Activated CD8-positive, alpha-beta memory T cell treated with anti-CD3 and anti-CD28 coated beads, Interleukin-2, amount 50 U/mL, for 48 hours (primary cell): Measurements from ENCODE around the gene MFSD12.

ENCODE experiments used
- DNase-seq: peaks from one replicate; pipeline ENCODE4 v3.0.0-alpha.2; 2020

The MFSD12 gene

DNA sequence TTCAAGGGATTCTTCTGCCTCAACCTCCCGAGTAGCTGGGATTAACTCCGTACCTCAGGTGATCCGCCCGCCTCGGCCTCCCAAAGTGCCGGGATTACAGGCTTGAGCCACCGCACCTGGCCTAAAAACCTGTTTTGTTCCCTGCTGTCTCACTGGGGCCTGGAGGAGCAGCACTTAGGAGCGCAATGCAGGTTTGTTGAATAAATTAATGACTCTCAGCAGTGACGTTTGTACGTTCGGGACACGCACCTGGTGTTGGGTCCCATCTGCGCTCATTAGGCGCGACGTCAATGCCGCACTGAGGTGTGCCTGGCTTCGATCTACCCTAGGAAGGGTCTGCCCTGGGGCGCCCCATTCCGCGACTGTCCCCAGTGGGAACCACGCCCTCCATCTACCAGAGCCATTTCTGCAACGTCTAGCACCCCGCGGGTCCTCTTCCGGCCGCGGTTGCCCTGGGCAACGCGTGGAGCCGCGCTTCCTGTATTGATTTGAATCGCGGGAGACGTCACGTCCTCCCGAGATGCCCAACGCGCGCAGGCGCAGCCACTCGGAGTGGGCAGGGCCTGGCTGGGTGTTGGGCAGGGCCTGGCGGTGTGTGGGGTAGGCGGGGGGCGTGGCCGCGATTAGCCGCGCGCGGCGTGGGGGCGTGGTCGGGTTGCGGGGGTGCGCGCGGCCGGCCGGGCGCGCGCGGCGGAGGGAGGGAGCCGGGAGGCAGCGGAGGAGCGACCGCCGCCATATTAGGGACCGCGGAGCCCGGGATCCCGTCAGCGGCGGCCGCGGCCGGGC is 51.6 kb downstream of the MFSD12 start, which contains the start of gene FZR1:
Gene FZR1 (plus strand): TSS at position 714 of the 786 bp plus-strand sequence. CDS start 16,679 bp downstream, outside the sequence.
- peak; percentile 100 for DNase-seq

DNA sequence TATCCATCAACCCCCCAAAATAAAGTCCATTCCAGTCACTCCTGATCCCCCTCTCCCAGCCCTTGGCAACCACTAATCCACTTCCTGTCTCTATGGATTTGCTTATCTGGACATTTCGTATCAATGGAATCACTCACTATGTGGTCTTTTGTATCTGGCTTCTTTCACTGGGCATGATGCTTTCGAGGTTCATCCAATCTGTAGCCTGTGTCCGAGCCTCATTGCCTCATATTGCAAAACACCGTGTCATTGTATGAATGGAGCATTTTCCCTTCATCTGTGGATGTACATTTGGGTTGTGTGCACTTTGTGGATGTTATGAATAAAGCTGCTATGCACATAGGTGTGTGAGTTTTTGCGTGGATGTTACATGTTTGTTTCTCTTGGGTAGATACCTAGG is 52.7 kb downstream of the MFSD12 start:
- DNase-seq, result no peak

DNA sequence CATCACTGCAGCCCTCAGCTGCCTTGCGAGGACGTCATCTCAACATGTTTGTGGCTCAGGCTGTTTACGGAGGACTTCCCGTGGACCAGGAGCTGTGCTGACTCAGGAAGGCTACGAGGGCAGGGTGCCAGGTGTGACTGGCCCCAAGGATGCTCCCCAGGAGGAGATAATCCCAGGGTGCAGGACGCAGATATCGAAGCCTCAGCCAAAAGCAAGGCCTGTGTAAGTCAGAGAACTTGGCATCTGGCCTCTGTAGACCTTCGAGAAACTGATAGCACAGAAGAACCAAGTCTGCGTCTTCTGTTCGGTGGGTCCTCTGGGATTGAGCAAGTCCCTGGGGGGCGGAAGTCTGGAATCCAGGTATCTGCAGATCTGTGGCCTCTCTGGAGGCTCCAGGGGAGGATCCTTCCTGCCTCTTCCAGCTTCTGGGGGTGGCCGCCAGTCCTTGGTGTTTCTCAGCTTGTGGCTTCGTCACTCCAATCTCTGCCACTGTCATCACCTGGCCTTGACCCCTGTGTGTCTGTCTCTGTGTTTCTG is 54.3 kb downstream of the MFSD12 start:
- no peak for DNase-seq

DNA sequence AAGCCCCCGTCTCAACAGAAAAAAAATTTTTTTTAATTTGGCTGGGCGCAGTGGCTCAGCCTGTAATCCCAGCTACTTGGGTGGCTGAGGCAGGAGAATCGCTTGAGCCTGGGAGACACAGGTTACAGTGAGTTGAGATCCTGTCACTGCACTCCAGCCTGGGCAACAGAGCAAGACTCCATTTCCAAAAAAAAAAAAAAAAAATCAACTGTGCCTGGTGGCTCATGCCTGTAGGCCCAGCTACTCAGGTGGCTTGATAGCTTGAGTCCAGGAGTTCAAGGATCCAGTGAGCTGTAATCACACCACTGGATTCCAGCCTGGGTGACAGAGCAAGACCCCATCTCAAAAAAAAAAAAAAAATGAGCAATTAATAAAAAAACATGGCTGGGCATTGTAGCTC is 55.6 kb downstream of the MFSD12 start:
- no peak for DNase-seq

DNA sequence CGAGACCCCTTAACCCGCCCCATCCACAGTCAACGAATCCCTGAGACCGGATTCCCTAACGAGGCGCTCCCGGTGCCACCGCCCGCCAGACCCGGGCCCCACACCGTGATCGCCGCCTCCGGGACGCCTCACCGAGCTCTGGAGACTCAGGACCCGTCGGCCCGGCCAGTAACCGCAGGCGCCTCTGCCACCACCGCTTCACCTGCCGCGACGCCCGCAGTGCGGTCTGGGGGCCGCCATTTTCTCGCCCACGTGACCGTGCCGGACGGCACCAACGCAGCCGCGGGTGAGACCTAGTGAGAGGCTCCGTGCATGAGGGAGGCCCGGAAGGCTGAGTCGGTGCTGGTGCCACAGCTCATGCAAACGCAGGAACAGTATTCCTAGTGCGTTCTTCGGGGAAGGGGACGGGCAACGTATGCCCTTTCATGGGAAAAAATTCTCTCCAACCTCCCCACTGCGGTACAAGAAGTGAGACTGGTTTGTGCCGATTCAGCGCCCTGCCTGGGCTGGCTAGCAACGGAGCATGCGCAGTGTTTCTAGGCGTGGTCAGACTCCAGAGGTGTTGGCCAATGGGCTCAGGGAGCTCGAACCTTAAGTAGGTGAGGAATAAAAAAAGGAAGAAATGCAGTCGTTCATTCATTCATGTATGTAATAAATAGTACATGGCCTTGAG is 56.8 kb downstream of the MFSD12 start, which contains the start of gene DOHH:
Gene DOHH (minus strand): TSS at position 246 of the 673 bp plus-strand sequence. CDS start 3,860 bp downstream, outside the sequence.
- peak; percentile 95 for DNase-seq

DNA sequence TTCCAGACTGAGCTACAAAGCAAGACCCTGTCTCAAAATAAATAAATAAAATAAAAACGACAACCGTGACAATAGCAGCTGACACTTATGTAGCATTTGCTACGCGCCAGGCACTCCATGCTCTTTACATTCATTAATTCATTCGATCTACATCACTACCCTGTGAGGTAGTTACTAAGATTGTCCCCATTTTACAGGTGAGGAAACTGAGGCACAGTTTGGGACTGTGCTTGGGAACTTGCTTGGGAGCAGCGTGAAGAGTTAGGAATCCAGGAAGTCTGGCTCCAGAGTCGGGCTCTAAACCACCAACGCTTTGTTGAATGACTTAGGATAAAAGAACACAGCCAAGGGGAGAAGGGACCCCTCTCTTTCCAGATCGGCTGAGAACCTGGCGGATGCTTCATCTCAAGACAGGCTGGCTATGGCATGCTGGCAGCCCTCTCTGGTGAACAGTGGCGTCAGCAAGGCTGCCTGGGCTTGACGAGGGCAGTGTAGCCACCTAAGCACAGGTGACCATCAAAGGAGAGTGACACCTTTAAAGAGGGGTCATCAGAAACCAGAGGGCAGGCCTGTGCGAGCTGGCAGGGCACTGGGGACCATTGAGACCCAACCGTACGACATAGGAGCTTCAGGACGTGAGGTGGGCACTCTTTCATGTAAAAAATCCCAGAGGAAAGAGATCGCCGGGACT is 57.5 kb downstream of the MFSD12 start:
- no peak for DNase-seq

DNA sequence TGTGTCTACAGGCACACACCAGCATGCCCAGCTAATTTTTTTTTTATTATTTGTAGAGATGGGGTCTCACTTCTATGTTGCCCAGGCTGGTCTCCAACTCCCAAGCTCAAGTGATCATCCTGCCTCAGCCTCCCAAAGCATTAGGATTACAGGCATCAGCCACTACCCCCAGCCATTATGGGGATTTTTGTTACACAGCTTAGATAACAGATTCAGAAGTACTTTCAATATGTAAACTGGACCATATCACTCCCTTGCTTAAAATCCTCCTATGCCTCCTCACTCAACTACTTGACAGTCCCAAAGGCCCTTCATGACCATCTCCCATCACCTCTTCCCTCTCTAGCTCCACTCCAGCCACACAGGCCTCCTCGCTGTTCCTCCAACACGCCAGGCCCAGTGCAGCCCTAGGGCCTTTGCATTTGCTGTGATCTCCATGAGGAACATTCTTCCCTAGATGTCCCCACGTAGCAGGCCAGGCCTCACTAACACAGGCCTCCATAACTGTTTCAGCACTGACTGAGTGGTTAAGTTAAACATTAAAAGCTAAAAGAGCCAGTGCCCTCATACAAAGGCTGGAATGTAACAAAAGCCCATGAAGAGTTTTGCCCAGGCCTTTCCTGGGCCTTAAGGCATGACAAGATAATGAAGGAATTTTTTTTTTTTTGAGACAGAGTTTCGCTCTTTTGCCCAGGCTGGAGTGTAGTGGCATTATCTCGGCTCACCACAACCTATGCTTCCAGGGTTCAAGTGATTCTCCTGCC is 59.4 kb downstream of the MFSD12 start:
- no peak for DNase-seq

DNA sequence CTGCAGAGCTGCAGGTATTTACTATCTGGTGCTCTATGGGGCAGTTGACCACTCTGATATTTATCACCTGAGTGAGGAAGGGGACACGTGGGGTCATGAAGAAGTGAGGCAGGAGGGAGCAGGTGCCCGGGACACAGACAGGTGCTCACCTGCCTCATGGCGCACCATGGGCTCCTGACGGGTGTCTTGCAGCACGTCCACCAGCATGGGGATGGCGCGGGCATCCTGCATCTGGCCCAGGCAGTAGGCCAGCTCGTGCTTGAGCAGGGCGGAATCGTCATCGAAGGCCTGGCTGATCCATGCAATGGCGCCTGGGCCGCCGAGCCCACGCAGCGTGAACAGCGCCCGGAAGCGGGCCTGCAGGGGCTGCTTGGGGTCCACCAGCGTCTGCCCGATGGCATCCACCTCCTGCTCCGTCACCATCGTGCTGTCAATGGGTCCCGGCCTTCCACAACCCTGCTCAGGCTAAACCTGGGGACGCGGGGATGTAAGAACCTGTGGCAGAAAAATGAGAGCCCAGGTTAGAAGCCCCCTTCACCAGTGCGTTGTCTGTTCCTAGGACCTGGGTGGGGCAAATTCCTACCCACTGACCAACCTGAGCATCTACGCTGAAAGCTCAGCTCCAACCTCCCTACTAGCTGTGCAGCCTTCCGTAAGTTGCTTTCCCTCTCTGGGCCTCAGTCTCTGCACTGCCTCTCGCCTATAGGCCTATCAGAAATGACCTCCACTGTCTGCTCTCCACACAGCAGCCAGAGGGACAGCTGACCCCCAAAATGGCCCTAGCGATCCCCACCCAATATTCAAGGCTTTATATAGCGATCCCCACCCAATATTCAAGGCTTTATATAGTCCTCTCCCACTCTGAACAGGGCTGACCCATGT is 60.8 kb downstream of the MFSD12 start:
- DNase-seq, result no peak

DNA sequence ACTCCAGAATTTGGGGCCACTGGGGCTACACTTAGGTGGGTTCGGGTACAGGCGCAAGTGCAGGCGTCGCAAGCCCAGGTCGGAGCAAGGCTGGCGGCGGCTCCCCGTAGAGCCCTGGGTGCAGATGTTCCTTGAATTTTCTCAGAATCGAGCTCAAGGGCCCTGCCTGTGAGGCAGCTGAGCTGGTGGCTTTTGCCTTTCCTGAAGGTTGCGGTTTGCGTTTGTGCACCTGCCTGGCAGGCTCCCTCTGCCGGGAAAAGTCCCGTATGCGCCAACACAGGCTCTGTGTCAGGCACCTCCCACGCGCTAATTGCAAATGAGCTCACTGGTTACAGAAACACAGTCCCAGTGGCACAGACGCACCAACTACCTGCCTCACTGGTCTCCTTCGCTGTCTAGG is 62.8 kb downstream of the MFSD12 start:
- no peak for DNase-seq
